ENCODE data around the gene TOB2.

The TOB2 gene

GRCh38 chr22:41446639-41447434 lies at the start of gene TOB2:
TSS of gene TOB2 (minus strand) at chr22:41446801. CDS start at chr22:41437345, 9,456 bp downstream.
- DNase-seq (ENCODE audit: low read depth) = peak; percentile 90
- peak within 1 kb of the TSS; percentile 84 for H3K4me3 ChIP-seq (ENCODE audit: low read depth, low read length)

GRCh38 chr22:41491374-41492100 lies 44.9 kb upstream of the TOB2 start:
- no peak for DNase-seq (ENCODE audit: low read depth)

GRCh38 chr22:41488596-41489385 lies 42.2 kb upstream of the TOB2 start:
- H3K4me3 ChIP-seq (ENCODE audit: low read depth, low read length) = no peak overlapping the region
- no peak for DNase-seq (ENCODE audit: low read depth)

More at GRCh38 chr22:41491374-41492100, 44.9 kb upstream of the TOB2 start:
- H3K4me3 ChIP-seq (ENCODE audit: low read depth, low read length) = no peak overlapping the region

- H3K4me3 ChIP-seq (ENCODE audit: low read depth, low read length) = no peak overlapping the region
- DNase-seq (ENCODE audit: low read depth) = no peak
Observed at GRCh38 chr22:41488076-41488475, 41.5 kb upstream of the TOB2 start.

GRCh38 chr22:41487037-41487935 lies 40.7 kb upstream of the TOB2 start:
- no peak for DNase-seq (ENCODE audit: low read depth)
- H3K4me3 ChIP-seq (ENCODE audit: low read depth, low read length) = no peak overlapping the region

GRCh38 chr22:41485033-41485432 lies 38.4 kb upstream of the TOB2 start:
- no peak for DNase-seq (ENCODE audit: low read depth)

GRCh38 chr22:41482319-41482935 lies 35.8 kb upstream of the TOB2 start:
- no peak overlapping the region for H3K4me3 ChIP-seq (ENCODE audit: low read depth, low read length)
- no peak for DNase-seq (ENCODE audit: low read depth)

More at GRCh38 chr22:41485033-41485432, 38.4 kb upstream of the TOB2 start:
- H3K4me3 ChIP-seq (ENCODE audit: low read depth, low read length) = no peak overlapping the region

- no peak for DNase-seq (ENCODE audit: low read depth)
- H3K4me3 ChIP-seq (ENCODE audit: low read depth, low read length) = no peak overlapping the region
Observed at GRCh38 chr22:41481925-41482318, 35.3 kb upstream of the TOB2 start.

- no peak for DNase-seq (ENCODE audit: low read depth)
- H3K4me3 ChIP-seq (ENCODE audit: low read depth, low read length) = no peak overlapping the region
Observed at GRCh38 chr22:41481131-41481830, 34.7 kb upstream of the TOB2 start.

GRCh38 chr22:41480397-41480735 lies 33.8 kb upstream of the TOB2 start:
- peak; percentile 72 for DNase-seq (ENCODE audit: low read depth)
- H3K4me3 ChIP-seq (ENCODE audit: low read depth, low read length) = no peak overlapping the region

GRCh38 chr22:41479671-41480396 lies 33.2 kb upstream of the TOB2 start:
- no peak overlapping the region for H3K4me3 ChIP-seq (ENCODE audit: low read depth, low read length)
- peak; percentile 65 for DNase-seq (ENCODE audit: low read depth)

- H3K4me3 ChIP-seq (ENCODE audit: low read depth, low read length) = no peak overlapping the region
- DNase-seq (ENCODE audit: low read depth) = peak; percentile 83
Observed at GRCh38 chr22:41478891-41479521, 32.4 kb upstream of the TOB2 start.

GRCh38 chr22:41478473-41478872 lies 31.9 kb upstream of the TOB2 start:
- no peak for DNase-seq (ENCODE audit: low read depth)
- no peak overlapping the region for H3K4me3 ChIP-seq (ENCODE audit: low read depth, low read length)

GRCh38 chr22:41474872-41475451 lies 28.4 kb upstream of the TOB2 start:
- no peak overlapping the region for H3K4me3 ChIP-seq (ENCODE audit: low read depth, low read length)
- no peak for DNase-seq (ENCODE audit: low read depth)

- H3K4me3 ChIP-seq (ENCODE audit: low read depth, low read length) = no peak overlapping the region
- no peak for DNase-seq (ENCODE audit: low read depth)
Observed at GRCh38 chr22:41471568-41471967, 25.0 kb upstream of the TOB2 start.

- no peak overlapping the region for H3K4me3 ChIP-seq (ENCODE audit: low read depth, low read length)
- DNase-seq (ENCODE audit: low read depth) = no peak
Observed at GRCh38 chr22:41470886-41471285, 24.3 kb upstream of the TOB2 start.
